ENCODE results near the gene ELMO3. TPM values are rescaled to one million over a fixed set of nuclear protein-coding genes. Genes with fewer than 3 reads are reported as not detected.

ELMO3 gene
- total and polyA plus RNA-seq, 2 of the 13 experiments (the other 11 are each of a cell fraction or from before 2014, with no cell fraction given), result 2.6 to 4.0 TPM

GRCh38 chr16:67169642-67170167 is 29.2 kb upstream of the ELMO3 start:
- FAIRE-seq, result no peak
- TF ChIP-seq ZBTB3 (CRISPR knock-in tag; IDR thresholded peaks at IDR 0.05; ENCODE audit: borderline replicate concordance, low read depth), result no peak
- TF ChIP-seq ZNF383 (CRISPR knock-in tag; IDR thresholded peaks at IDR 0.05; ENCODE audit: borderline replicate concordance), result 0 out of 2 replicates have a peak, but pooled peaks have one; percentile 57
- no peak for TF ChIP-seq GPN1 (CRISPR knock-in tag; IDR thresholded peaks at IDR 0.05; ENCODE audit: borderline replicate concordance)
- no peak for TF ChIP-seq SRSF1 (optimal IDR thresholded peaks at IDR 0.05; ENCODE audit: low read depth, low read length)
- no peak for TF ChIP-seq ZNF878 (CRISPR knock-in tag; IDR thresholded peaks at IDR 0.05)
- no peak for TF ChIP-seq ZNF749 (CRISPR knock-in tag; IDR thresholded peaks at IDR 0.05; ENCODE audit: borderline replicate concordance)
- TF ChIP-seq ZNF773 (CRISPR knock-in tag; IDR thresholded peaks at IDR 0.05; ENCODE audit: borderline replicate concordance), result no peak
- no peak for TF ChIP-seq ZNF354B (CRISPR knock-in tag; IDR thresholded peaks at IDR 0.05)
- no peak for TF ChIP-seq IKZF4 (CRISPR knock-in tag; IDR thresholded peaks at IDR 0.05; ENCODE audit: borderline replicate concordance, low read depth, not compliant biosample characterization)
- TF ChIP-seq, protein P1, sequence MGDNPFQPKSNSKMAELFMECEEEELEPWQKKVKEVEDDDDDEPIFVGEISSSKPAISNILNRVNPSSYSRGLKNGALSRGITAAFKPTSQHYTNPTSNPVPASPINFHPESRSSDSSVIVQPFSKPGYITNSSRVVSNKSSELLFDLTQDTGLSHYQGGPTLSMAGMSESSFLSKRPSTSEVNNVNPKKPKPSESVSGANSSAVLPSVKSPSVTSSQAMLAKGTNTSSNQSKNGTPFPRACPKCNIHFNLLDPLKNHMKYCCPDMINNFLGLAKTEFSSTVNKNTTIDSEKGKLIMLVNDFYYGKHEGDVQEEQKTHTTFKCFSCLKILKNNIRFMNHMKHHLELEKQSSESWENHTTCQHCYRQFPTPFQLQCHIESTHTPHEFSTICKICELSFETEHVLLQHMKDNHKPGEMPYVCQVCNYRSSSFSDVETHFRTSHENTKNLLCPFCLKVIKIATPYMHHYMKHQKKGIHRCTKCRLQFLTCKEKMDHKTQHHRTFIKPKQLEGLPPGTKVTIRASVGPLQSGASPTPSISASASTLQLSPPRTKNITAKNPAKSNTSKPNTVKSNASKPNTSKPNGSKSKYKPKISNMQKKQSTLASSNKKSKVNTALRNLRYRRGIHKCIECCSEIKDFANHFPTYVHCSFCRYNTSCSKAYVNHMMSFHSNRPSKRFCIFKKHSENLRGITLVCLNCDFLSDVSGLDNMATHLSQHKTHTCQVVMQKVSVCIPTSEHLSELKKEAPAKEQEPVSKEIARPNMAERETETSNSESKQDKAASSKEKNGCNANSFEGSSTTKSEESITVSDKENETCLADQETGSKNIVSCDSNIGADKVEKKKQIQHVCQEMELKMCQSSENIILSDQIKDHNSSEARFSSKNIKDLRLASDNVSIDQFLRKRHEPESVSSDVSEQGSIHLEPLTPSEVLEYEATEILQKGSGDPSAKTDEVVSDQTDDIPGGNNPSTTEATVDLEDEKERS (CRISPR knock-in tag; IDR thresholded peaks at IDR 0.05), result no peak
- peak; percentile 30; the same call in 1 of the 2 replicates for TF ChIP-seq ZNF556 (CRISPR knock-in tag; IDR thresholded peaks at IDR 0.05; ENCODE audit: borderline replicate concordance)
- TF ChIP-seq SMYD3 (CRISPR knock-in tag; IDR thresholded peaks at IDR 0.05), result no peak
- no peak for TF ChIP-seq MTF2 (CRISPR knock-in tag; IDR thresholded peaks at IDR 0.05; ENCODE audit: borderline replicate concordance)
- no peak for TF ChIP-seq IKZF1 (IDR thresholded peaks at IDR 0.05)
- TF ChIP-seq WIZ (CRISPR knock-in tag; IDR thresholded peaks at IDR 0.05), result no peak

More at GRCh38 chr16:67169642-67170167, 29.2 kb upstream of the ELMO3 start:
- ChIA-PET POLR2A (interaction anchor here (1.1 to 3.4 kb wide), 17 partner anchors 10 to 265 kb away, joined by 3 to 54 read pairs (median 5); partner anchors contain the start of genes B3GNT9, CBFB, FBXL8 and HSD11B2), CTCF (ENCODE audit: low intra/inter-chr PET ratio, low total read pairs) (interaction anchor here (1.0 to 1.5 kb wide), 2 partner anchors 10 to 14 kb away, joined by 3 to 4 read pairs; partner anchors contain the start of genes FBXL8, MATCAP1 and TRADD)
- Histone ChIP-seq H3K27ac (ENCODE audit: extremely low read length, insufficient read depth, low read length) (peak overlapping the region; percentile 71), H3K4me3 (replicated peaks in 1 of 3; ENCODE audit: insufficient read depth in 1 of 3, low read depth in 2 of 3, low read length in 3 of 3) (peak overlapping the region; percentile 65 to 78 (median 67)), H3K9me3 (ENCODE audit: low read length) (no peaks in the 10 kb centered on the region), H4K20me1 (ENCODE audit: insufficient read depth, low read length) (no peaks in the 10 kb centered on the region), H3K4me2 (ENCODE audit: low read depth, low read length) (peak overlapping the region; percentile 99), H3K9ac (ENCODE audit: insufficient read depth, low read depth, low read length) (peak overlapping the region; percentile 75), H3K4me1 (ENCODE audit: insufficient read depth, low read length) (peaks cover 68% of the 10 kb centered on the region), H2AFZ (ENCODE audit: low read length) (peak overlapping the region; percentile 30), H3K79me2 (ENCODE audit: insufficient read depth, low read length) (no peaks in the 10 kb centered on the region), H3K27me3 (ENCODE audit: control insufficient read depth in 1 of 2, insufficient read depth in 2 of 2, low read length in 2 of 2) (peaks cover 9 to 40% of the 10 kb centered on the region in 2 experiments), H3K36me3 (replicated peaks in 1 of 2; ENCODE audit: control insufficient read depth in 1 of 2, insufficient read depth in 2 of 2, low read length in 2 of 2) (no peaks in the 10 kb centered on the region)
- peak; percentile 8 for ATAC-seq
- intact Hi-C loops (cut with micrococcal nuclease; ENCODE audit: unreplicated experiment), result loop anchor here (1.0 kb wide), 2 partner anchors 14 to 192 kb away; partner anchors contain the start of gene MATCAP1
- no TSS peak for BruUV-seq (replicated peaks)
- peak; percentile 54 for DNase-seq (ENCODE audit: low spot score)
- WGBS (ENCODE audit: low lambda C conversion rate), result 5% methylated on average over 19 of the region's 24 CpGs
- in situ Hi-C loops (cut with HindIII; ENCODE audit: extremely low pct_ligation_motif_present, low pct_unique_long_range_greater_than_20kb), result no loop called here

Measured in HepG2 (cell line).